Type B pancreatic cell (in vitro differentiated cells): ENCODE results near the gene DAGLA. TPM values are rescaled to one million over a fixed set of nuclear protein-coding genes. Genes with fewer than 3 reads are reported as not detected.

ENCODE experiments used
- DNase-seq: peaks from one replicate; pipeline ENCODE4 v3.0.0; 2021; ENCODE audit warnings: mixed read lengths; ENCODE audit not compliant: unreplicated experiment; ENCODE audit errors: extremely low spot score
- H3K27ac Mint-ChIP-seq: 2 replicates; pipeline ENCODE4 v1.8.0; 2021; ENCODE audit warnings: mild to moderate bottlenecking, mixed read lengths
- H3K27me3 Mint-ChIP-seq: 2 replicates; pipeline ENCODE4 v1.8.0; 2021; ENCODE audit warnings: mixed read lengths
- H3K36me3 Mint-ChIP-seq: 2 replicates; pipeline ENCODE4 v1.8.0; 2021; ENCODE audit warnings: mixed read lengths
- H3K4me1 Mint-ChIP-seq: one replicate; pipeline ENCODE4 v1.8.0; 2021; ENCODE audit warnings: mixed read lengths; ENCODE audit not compliant: unreplicated experiment
- H3K4me3 Mint-ChIP-seq: 2 replicates; pipeline ENCODE4 v1.8.0; 2021; ENCODE audit warnings: mild to moderate bottlenecking, mixed read lengths
- H3K9me3 Mint-ChIP-seq: 2 replicates; pipeline ENCODE4 v1.8.0; 2021; ENCODE audit warnings: mixed read lengths
- total RNA-seq: library from RNA; stranded (reverse); gene quantifications from 2 replicates; pipeline ENCODE4 v1.2.1, GENCODE V29; 2021; ENCODE audit warnings: low replicate concordance
- TF ChIP-seq, protein P1 (sequence below): fragments of 200-600 bp; sonication (generic); conservative IDR thresholded peaks from 2 replicates; pipeline ENCODE4 v1.5.0; 2021; ENCODE audit warnings: antibody characterized with exemption, mild to moderate bottlenecking

Gene DAGLA
- total RNA-seq, 1 donor from 2014 or later = 7.8 TPM

DNA sequence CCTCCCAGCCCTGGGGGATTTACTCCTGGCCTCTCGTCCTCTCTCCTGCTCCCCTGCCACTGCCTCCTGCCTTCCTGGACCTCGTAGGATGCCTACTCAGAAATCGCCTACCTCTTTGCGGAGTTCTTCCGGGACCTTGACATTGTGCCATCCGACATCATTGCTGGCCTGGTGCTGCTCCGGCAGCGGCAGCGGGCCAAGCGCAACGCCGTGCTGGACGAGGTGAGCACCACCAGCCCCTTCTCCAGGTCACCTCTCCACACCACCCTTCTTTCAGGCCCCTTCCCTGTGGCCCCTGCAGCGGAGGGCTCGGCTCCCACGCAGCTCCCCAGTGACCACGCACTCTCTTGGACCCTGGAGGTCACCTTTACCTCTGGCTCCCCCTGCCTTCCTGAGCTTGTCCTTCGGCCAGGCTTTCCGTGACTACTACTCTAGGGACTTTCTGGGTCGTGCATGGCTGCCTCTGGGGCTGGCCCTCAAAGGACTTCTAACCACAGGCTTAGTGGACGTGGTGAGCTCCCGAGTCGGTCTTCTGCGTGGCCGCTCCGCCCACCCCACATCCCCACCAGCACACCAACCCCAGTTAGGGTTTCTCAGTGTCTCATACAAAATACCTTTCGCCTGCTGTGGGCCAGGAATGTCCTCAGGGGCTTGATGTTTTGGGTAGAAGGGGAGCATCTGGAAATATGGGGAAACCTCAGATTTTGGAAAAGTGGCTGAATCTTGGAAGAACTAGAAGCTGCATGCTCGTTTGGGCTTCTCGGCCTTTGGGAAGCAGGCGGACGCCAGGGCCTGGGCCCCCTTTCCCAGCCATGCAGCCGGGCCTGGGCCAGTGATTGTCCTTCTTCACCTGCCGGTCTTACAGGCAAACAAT, 48.1 kb downstream of the DAGLA start:
- TF ChIP-seq, protein P1, sequence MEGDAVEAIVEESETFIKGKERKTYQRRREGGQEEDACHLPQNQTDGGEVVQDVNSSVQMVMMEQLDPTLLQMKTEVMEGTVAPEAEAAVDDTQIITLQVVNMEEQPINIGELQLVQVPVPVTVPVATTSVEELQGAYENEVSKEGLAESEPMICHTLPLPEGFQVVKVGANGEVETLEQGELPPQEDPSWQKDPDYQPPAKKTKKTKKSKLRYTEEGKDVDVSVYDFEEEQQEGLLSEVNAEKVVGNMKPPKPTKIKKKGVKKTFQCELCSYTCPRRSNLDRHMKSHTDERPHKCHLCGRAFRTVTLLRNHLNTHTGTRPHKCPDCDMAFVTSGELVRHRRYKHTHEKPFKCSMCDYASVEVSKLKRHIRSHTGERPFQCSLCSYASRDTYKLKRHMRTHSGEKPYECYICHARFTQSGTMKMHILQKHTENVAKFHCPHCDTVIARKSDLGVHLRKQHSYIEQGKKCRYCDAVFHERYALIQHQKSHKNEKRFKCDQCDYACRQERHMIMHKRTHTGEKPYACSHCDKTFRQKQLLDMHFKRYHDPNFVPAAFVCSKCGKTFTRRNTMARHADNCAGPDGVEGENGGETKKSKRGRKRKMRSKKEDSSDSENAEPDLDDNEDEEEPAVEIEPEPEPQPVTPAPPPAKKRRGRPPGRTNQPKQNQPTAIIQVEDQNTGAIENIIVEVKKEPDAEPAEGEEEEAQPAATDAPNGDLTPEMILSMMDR = no peak
- no peak overlapping the region for H3K27ac Mint-ChIP-seq
- H3K36me3 Mint-ChIP-seq = no peaks in the 10 kb centered on the region
- no peaks in the 10 kb centered on the region for H3K27me3 Mint-ChIP-seq
- no peak overlapping the region for H3K4me3 Mint-ChIP-seq
- no peaks in the 10 kb centered on the region for H3K9me3 Mint-ChIP-seq
- peaks cover 2% of the 10 kb centered on the region for H3K4me1 Mint-ChIP-seq
- no peak for DNase-seq

GRCh38 chr11:61728940-61729219, 48.7 kb downstream of the DAGLA start:
- Mint-ChIP-seq H3K9me3 (no peaks in the 10 kb centered on the region), H3K4me3 (no peak overlapping the region), H3K27ac (no peak overlapping the region), H3K36me3 (no peaks in the 10 kb centered on the region), H3K27me3 (no peaks in the 10 kb centered on the region), H3K4me1 (peaks cover 5% of the 10 kb centered on the region)
- TF ChIP-seq, protein P1 = no peak
- no peak for DNase-seq

DNA sequence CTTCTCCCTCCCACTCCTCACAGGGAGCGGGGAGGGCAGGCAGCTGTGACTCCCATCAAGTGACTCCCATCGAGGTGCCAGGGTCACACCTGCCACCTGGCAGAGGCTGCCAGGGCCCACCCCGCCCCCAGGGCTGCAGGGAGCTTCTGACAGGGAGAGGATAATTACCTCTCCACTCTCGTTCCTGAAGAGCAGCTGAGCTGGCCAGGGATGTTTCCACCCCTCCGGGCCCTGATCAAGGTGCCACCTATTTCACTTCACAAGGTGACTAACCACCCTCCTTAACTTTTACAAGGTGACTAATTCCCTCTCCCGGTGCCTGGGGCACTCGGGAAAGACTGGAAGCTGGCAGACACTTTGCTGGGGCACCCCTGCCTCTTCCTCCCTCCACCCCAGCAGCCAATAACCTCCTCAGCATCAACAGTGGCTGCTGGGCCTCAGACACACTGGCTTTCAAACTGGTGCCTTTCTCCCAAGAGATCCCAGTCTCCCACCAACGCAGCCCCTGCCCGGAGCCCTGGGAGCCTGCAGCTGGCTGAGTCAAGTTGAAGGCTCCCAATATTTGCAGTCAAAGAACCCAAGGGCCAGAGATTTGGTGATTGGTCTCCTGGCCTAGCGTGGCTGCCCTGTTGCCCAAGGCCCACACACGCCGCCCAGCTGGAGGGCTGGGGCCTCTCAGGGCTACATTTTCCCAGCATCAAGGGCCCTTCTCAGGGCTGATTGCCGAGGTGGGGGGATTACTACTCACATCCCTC, 50.2 kb downstream of the DAGLA start:
- Mint-ChIP-seq H3K4me1 (peaks cover 5% of the 10 kb centered on the region), H3K36me3 (no peaks in the 10 kb centered on the region), H3K27me3 (no peaks in the 10 kb centered on the region), H3K27ac (no peak overlapping the region), H3K9me3 (no peaks in the 10 kb centered on the region), H3K4me3 (no peak overlapping the region)
- TF ChIP-seq, protein P1 = no peak
- DNase-seq = no peak

DNA sequence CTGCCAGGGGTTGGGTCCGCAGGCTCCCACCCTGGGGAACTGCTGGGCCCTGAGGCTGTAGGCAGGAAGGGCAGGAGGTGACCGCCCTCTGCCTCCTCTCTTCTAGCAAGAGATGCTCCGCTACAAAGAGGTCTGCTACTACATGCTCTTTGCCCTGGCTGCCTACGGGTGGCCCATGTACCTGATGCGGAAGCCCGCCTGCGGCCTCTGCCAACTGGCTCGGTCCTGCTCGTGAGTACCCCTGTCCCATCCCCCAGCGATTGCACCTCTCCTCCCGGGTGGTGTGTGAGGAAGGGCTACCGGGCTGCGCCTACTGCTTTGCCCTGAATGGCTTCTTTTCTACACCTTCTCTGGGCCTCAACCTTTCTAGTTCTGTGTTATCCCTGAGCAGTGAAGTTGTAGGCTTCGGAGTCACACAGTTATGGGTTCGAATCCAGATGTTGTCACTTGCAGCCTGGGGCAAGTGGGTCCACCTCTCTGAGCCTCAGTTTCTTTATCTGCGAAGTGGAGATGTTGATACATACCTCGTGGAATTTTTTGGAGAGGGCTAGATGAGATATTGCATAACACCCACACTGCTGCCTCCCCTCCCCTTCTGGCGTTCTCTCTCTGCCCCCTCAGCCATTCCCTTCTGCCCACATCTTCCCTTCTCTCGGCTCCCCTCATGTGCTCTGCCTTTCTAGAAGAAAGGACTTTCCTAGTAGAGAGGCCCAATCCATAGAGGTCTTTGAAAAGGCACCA, 51.2 kb downstream of the DAGLA start:
- peaks cover 5% of the 10 kb centered on the region for H3K4me1 Mint-ChIP-seq
- H3K27ac Mint-ChIP-seq = no peak overlapping the region
- H3K27me3 Mint-ChIP-seq = no peaks in the 10 kb centered on the region
- H3K36me3 Mint-ChIP-seq = no peaks in the 10 kb centered on the region
- DNase-seq = no peak
- no peak overlapping the region for H3K4me3 Mint-ChIP-seq
- TF ChIP-seq, protein P1 = no peak
- H3K9me3 Mint-ChIP-seq = no peaks in the 10 kb centered on the region

GRCh38 chr11:61731952-61732675, 51.9 kb downstream of the DAGLA start:
- TF ChIP-seq, protein P1 = no peak
- no peaks in the 10 kb centered on the region for H3K27me3 Mint-ChIP-seq
- peaks cover 5% of the 10 kb centered on the region for H3K4me1 Mint-ChIP-seq
- H3K27ac Mint-ChIP-seq = no peak overlapping the region
- H3K9me3 Mint-ChIP-seq = no peaks in the 10 kb centered on the region
- H3K36me3 Mint-ChIP-seq = no peaks in the 10 kb centered on the region
- DNase-seq = no peak
- H3K4me3 Mint-ChIP-seq = no peak overlapping the region
